T-cell (primary cell): ENCODE data around the gene KRTAP25-1. TPM values are rescaled to one million over a fixed set of nuclear protein-coding genes. Genes with fewer than 3 reads are reported as not detected.

ENCODE experiments used
- ATAC-seq, 4 experiments: fragments of 200-7000 bp in 3 of 4; fragments of 150-1000 bp in 1 of 4; cut with Tn5 transposase; replicated peaks in 1 of 4; 1 replicate in 3 of 4; 2 replicates in 1 of 4; pipeline ENCODE4 v1.10.0; 2021; ENCODE audit warnings: moderate library complexity in 3 of 4, mild to moderate bottlenecking in 2 of 4, moderate number of reproducible peaks in 1 of 4
- CTCF ChIA-PET, 2 donors: fragments of 300-600 bp; sonication (Branson Sonifier 250); formaldehyde crosslinking; loops; one replicate each; lab custom pipeline; 2022; ENCODE audit warnings: antibody characterized with exemption in 2 of 2; lab: Charles Lee
- POLR2A ChIA-PET, 2 donors: fragments of 300-600 bp; sonication (Branson Sonifier 250); formaldehyde crosslinking; loops; one replicate each; lab custom pipeline; 2022; ENCODE audit warnings: antibody characterized with exemption in 2 of 2; lab: Charles Lee
- DNase-seq, 35 experiments: peaks; one replicate each; pipeline versions ENCODE4 v3.0.0 to v3.0.0-alpha.2; 2013 to 2023
- H3K27ac ChIP-seq: one replicate; pipeline ENCODE4 v1.5.1; 2013; ENCODE audit warnings: low read length
- H3K27me3 ChIP-seq, 2 experiments: replicated peaks in 1 of 2; 1 replicate in 1 of 2; 2 replicates in 1 of 2; pipeline versions ENCODE4 v1.6.1 to v1.7.0; 2013; ENCODE audit warnings: low read length in 1 of 2, mixed read lengths in 1 of 2; ENCODE audit not compliant: control insufficient read depth in 2 of 2, insufficient read depth in 2 of 2; ENCODE audit errors: extremely low read depth in 1 of 2
- H3K36me3 ChIP-seq, 2 donors: 1 replicate in 1 of 2; 2 replicates in 1 of 2; pipeline versions ENCODE4 v1.6.1 to v1.7.0; 2013; ENCODE audit warnings: low read length in 1 of 2; ENCODE audit not compliant: control insufficient read depth in 2 of 2, insufficient read depth in 1 of 2; ENCODE audit errors: extremely low read depth in 1 of 2
- H3K4me1 ChIP-seq, 2 experiments: 1 replicate in 1 of 2; 2 replicates in 1 of 2; pipeline versions ENCODE4 v1.6.1 to v1.7.0; 2013; ENCODE audit warnings: low read length in 2 of 2, mixed read lengths in 1 of 2; ENCODE audit not compliant: insufficient read depth in 2 of 2, control insufficient read depth in 1 of 2; ENCODE audit errors: extremely low read depth in 1 of 2
- H3K4me3 ChIP-seq, 2 donors: 1 replicate in 1 of 2; 2 replicates in 1 of 2; pipeline versions ENCODE4 v1.5.1 to v1.7.0; 2013; ENCODE audit warnings: mild to moderate bottlenecking in 2 of 2, low read length in 1 of 2, moderate library complexity in 1 of 2; ENCODE audit not compliant: control insufficient read depth in 1 of 2; ENCODE audit errors: extremely low read depth in 1 of 2
- H3K9me3 ChIP-seq: 2 replicates; pipeline ENCODE4 v1.7.0; 2013
- H3K27ac Mint-ChIP-seq, 2 donors: one replicate each; pipeline ENCODE4 v1.8.0; 2020 to 2021; ENCODE audit warnings: mild to moderate bottlenecking in 2 of 2, mixed read lengths in 2 of 2
- H3K27me3 Mint-ChIP-seq, 2 donors: one replicate each; pipeline ENCODE4 v1.8.0; 2021 to 2022; ENCODE audit warnings: mixed read lengths in 2 of 2
- H3K36me3 Mint-ChIP-seq: one replicate; pipeline ENCODE4 v1.8.0; 2021; ENCODE audit warnings: mixed read lengths
- H3K4me1 Mint-ChIP-seq, 3 donors: one replicate each; pipeline ENCODE4 v1.8.0; 2020 to 2022; ENCODE audit warnings: mixed read lengths in 3 of 3, mild to moderate bottlenecking in 1 of 3
- H3K4me3 Mint-ChIP-seq, 3 donors: one replicate each; pipeline ENCODE4 v1.8.0; 2020 to 2022; ENCODE audit warnings: mild to moderate bottlenecking in 3 of 3, mixed read lengths in 3 of 3, moderate library complexity in 3 of 3
- H3K9me3 Mint-ChIP-seq, 3 donors: one replicate each; pipeline ENCODE4 v1.8.0; 2020 to 2022; ENCODE audit warnings: mixed read lengths in 3 of 3
- WGBS: methylation state at CpG from one replicate; pipeline ENCODE4 v1.1.5; 2013; ENCODE audit warnings: missing lambda C conversion rate; ENCODE audit not compliant: insufficient coverage; 5-methylcytosine and 5-hydroxymethylcytosine counted together
- total RNA-seq, 35 experiments: library from RNA in 6 of 35; stranded (reverse) in 6 of 35; fragments of 120-200 nt in 1 of 35; gene quantifications; one replicate each; pipeline versions ENCODE4 v1.2.1 to v1.2.4 and lab custom pipeline; 2013 to 2026

KRTAP25-1 gene, protein sequence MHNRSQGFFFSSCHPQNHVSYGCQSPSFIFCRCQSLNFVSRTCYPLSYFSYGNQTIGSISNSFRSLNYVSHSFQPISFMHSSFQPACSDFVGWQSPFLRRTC
- not detected for total RNA-seq
- not detected for total RNA-seq (2013)
- total RNA-seq (lab: John Stamatoyannopoulos, UW) = 0 reads per million in 29 experiments

DNA sequence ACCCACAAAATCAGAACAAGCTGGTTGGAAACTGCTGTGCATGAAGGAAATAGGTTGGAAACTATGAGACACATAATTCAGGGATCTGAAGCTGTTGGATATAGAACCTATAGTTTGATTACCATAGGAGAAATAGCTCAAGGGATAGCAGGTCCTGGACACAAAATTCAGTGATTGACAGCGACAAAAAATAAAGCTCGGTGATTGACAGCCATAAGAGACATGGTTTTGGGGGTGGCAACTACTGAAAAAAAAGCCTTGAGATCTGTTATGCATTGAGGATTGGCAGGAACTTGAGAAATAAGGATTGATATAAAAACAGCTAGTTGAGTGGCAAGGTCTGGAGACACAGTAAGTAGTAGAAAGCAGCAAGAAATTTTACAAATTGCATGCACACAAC is at the start of gene KRTAP25-1:
Gene KRTAP25-1, minus strand, starts transcription at position 300 of the 400 bp plus-strand sequence. Its CDS starts 24 bp downstream, at position 276.
- Histone ChIP-seq H3K4me3 (no peak within 1 kb of the TSS), H3K27ac (no peak within 1 kb of the TSS), H3K27me3 (no peaks in the 10 kb centered on the region), H3K9me3 (no peaks in the 10 kb centered on the region), H3K4me1 (no peaks in the 10 kb centered on the region), H3K36me3 (no peaks in the 10 kb centered on the region)
- 65% methylated on average over 2 of the region's 2 CpGs for WGBS
- DNase-seq (no peak), ATAC-seq (no peak)
- POLR2A ChIA-PET = no interaction called here
- Mint-ChIP-seq H3K27ac (no peak within 1 kb of the TSS), H3K27me3 (peaks cover 0 to 6% of the 10 kb centered on the region in 2 donors), H3K9me3 (peaks cover 0 to 4% (median 0%) of the 10 kb centered on the region in 3 donors), H3K36me3 (no peaks in the 10 kb centered on the region), H3K4me3 (no peak within 1 kb of the TSS), H3K4me1 (no peaks in the 10 kb centered on the region)
- CTCF ChIA-PET = no interaction called here

DNA sequence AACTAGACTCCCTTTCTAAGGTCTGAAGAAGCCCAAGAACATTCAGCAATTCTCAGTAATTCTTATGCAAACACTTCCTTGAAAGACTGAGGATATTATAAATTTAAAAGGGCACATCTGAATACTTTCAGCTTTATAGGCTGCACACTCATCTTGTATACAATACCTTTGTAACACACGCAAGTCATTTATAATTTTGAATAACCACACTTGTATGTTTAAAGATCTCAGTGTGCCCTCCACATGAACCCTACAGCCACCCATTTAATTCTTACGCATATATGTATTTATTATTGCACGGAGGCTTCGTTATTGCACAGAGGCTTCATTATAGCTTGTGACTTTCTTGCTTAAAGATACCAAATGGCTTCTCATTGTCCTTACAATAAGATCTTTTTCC is 49.4 kb upstream of the KRTAP25-1 start:
- Mint-ChIP-seq H3K36me3 (no peaks in the 10 kb centered on the region), H3K4me3 (no peak overlapping the region), H3K27me3 (peaks cover 0 to 3% of the 10 kb centered on the region in 2 donors), H3K27ac (no peak overlapping the region), H3K9me3 (no peaks in the 10 kb centered on the region), H3K4me1 (no peaks in the 10 kb centered on the region)
- POLR2A ChIA-PET = no interaction called here
- Histone ChIP-seq H3K27me3 (no peaks in the 10 kb centered on the region), H3K4me3 (no peak overlapping the region), H3K27ac (no peak overlapping the region), H3K4me1 (no peaks in the 10 kb centered on the region), H3K9me3 (no peaks in the 10 kb centered on the region), H3K36me3 (no peaks in the 10 kb centered on the region)
- WGBS = 100% methylated on average over 3 of the region's 4 CpGs
- DNase-seq (no peak), ATAC-seq (no peak)
- CTCF ChIA-PET = no interaction called here

DNA sequence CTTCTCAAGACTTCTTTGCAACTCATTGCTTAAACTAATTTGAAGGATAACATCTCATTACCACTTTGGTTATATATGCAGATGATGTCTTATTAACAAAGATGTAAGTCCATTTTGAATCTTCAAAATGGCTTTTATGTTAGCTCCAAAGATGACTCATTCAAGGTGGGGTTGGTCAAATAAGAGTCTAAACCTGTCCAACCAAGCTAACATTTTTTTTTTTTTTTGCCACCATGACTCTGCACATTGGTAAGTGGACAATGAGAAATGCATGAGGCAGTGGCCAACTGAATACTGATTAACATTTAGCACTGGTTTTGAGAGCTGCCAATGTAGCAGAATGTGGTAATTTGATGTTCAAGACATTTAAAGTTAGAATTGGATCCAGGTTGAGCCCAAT is 48.5 kb upstream of the KRTAP25-1 start:
- no peak overlapping the region for H3K27ac Mint-ChIP-seq
- no peaks in the 10 kb centered on the region for H3K9me3 Mint-ChIP-seq
- H3K27me3 Mint-ChIP-seq = peaks cover 0 to 3% of the 10 kb centered on the region in 2 donors
- H3K36me3 Mint-ChIP-seq = no peaks in the 10 kb centered on the region
- H3K4me3 Mint-ChIP-seq = no peak overlapping the region
- Histone ChIP-seq H3K4me3 (no peak overlapping the region), H3K4me1 (no peaks in the 10 kb centered on the region), H3K9me3 (no peaks in the 10 kb centered on the region), H3K36me3 (no peaks in the 10 kb centered on the region), H3K27ac (no peak overlapping the region), H3K27me3 (no peaks in the 10 kb centered on the region)
- DNase-seq (no peak), ATAC-seq (no peak)
- no peaks in the 10 kb centered on the region for H3K4me1 Mint-ChIP-seq
- ChIA-PET POLR2A (no interaction called here), CTCF (no interaction called here)

DNA sequence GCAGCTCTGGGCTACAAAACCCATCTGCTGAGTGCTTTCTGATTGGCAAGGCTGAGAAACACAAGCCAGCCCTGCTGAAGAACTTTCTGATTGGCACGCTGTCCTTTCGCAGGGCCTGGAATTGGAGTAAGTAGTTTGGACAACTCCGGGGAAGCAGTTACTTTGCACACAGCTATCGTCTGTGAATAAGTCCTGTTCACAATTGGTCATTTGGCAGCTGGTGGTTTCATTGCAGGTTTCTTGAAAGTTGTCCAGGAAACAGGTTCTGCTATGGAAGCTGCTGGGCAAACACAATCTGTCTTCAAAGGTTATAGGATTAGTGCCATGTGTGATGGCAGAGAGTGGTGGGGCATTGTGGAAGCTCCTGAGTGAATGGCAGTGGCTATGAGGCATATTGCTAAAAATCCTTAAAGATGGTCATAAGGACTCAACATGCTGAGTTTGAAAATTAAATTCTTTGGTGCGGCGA is 48.0 kb upstream of the KRTAP25-1 start, which contains the start of gene KRTAP27-1:
Gene KRTAP27-1, minus strand, starts transcription at position 419 of the 469 bp plus-strand sequence. Its CDS starts 26 bp downstream, at position 393.
- H3K27ac Mint-ChIP-seq = no peak within 1 kb of the TSS
- ChIA-PET CTCF (no interaction called here), POLR2A (no interaction called here)
- H3K36me3 ChIP-seq = no peaks in the 10 kb centered on the region
- H3K4me3 ChIP-seq = no peak within 1 kb of the TSS
- H3K9me3 ChIP-seq = no peaks in the 10 kb centered on the region
- H3K4me1 ChIP-seq = no peaks in the 10 kb centered on the region
- no peaks in the 10 kb centered on the region for H3K9me3 Mint-ChIP-seq
- WGBS = 90% methylated on average over 4 of the region's 6 CpGs
- H3K4me1 Mint-ChIP-seq = no peaks in the 10 kb centered on the region
- ATAC-seq (no peak), DNase-seq (no peak)
- no peaks in the 10 kb centered on the region for H3K27me3 ChIP-seq
- no peak within 1 kb of the TSS for H3K27ac ChIP-seq
- H3K27me3 Mint-ChIP-seq = peaks cover 0 to 3% of the 10 kb centered on the region in 2 donors
- H3K36me3 Mint-ChIP-seq = no peaks in the 10 kb centered on the region
- H3K4me3 Mint-ChIP-seq = no peak within 1 kb of the TSS

DNA sequence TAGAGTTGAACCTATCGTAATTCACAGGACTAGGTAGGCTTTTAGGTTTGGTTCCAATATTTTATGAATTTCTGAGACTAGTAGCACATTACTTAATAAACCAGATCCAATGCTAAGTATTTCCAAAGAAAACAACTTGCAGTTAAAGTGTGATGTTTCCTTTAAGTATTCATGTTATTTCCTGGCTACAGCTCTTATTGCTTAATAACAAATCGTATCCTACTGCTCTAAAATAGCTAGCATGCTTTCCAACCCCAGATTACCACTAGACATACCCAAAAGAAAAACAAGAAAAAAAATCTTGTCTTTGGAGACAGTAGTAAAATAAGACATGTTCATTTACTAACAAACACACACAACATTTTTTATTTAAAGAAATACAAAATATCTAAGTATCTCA is 47.3 kb upstream of the KRTAP25-1 start:
- ATAC-seq (no peak), DNase-seq (no peak)
- POLR2A ChIA-PET = no interaction called here
- no CpG with 5 or more reads among the region's 2 CpGs for WGBS
- Histone ChIP-seq H3K4me3 (no peak overlapping the region), H3K9me3 (no peaks in the 10 kb centered on the region), H3K4me1 (no peaks in the 10 kb centered on the region), H3K27ac (no peak overlapping the region), H3K27me3 (no peaks in the 10 kb centered on the region), H3K36me3 (no peaks in the 10 kb centered on the region)
- Mint-ChIP-seq H3K27ac (no peak overlapping the region), H3K9me3 (no peaks in the 10 kb centered on the region), H3K36me3 (no peaks in the 10 kb centered on the region), H3K4me3 (no peak overlapping the region), H3K4me1 (no peaks in the 10 kb centered on the region), H3K27me3 (no peaks in the 10 kb centered on the region)
- CTCF ChIA-PET = no interaction called here

DNA sequence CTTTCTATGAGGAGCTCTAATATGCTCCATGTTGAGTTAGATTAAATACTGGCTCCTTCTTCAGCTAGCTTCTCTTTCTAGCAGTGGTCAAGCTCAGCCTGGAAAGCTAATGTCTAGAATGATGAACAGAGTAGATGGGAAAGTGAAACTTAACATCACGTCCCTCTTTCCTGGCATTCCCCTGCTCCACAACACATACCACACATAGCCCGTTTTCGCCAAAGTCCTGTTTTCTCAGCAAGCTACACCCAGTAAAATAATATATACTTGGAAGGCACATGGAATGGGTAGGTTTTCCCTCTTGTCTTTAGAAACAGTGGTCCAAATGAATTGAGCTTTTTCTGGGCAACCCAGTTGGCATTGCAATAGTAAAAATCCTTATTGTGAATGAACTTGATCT is 44.4 kb upstream of the KRTAP25-1 start:
- H3K36me3 Mint-ChIP-seq = no peaks in the 10 kb centered on the region
- no CpG with 5 or more reads among the region's 3 CpGs for WGBS
- no peak overlapping the region for H3K27ac ChIP-seq
- CTCF ChIA-PET = interaction anchor here in 1 of 2 donors (0.7 kb wide), 1 partner anchor 1297 kb away, joined by 5 read pairs; no protein-coding TSS in a partner anchor
- no peak overlapping the region for H3K4me3 ChIP-seq
- DNase-seq = no peak
- H3K27me3 ChIP-seq = no peaks in the 10 kb centered on the region
- ATAC-seq = no peak
- H3K36me3 ChIP-seq = no peaks in the 10 kb centered on the region
- no peaks in the 10 kb centered on the region for H3K4me1 ChIP-seq
- no peak overlapping the region for H3K4me3 Mint-ChIP-seq
- no peak overlapping the region for H3K27ac Mint-ChIP-seq
- no peaks in the 10 kb centered on the region for H3K9me3 Mint-ChIP-seq
- peaks cover 2 to 7% of the 10 kb centered on the region in 2 donors for H3K27me3 Mint-ChIP-seq
- POLR2A ChIA-PET = no interaction called here
- H3K4me1 Mint-ChIP-seq = no peaks in the 10 kb centered on the region
- H3K9me3 ChIP-seq = no peaks in the 10 kb centered on the region
